GM12891 (cell line): ENCODE results near the gene SMTNL1.

Experiments used
- DNase-seq: peaks from one replicate; pipeline ENCODE4 v3.0.0; 2011; ENCODE audit warnings: low spot score; ENCODE audit not compliant: insufficient read length
- FAIRE-seq: peaks from 2 replicates; lab custom pipeline; 2011; peaks lifted over from hg19 to GRCh38; lab: Jason Lieb, UNC
- PAX5 ChIP-seq: IDR thresholded peaks from 2 replicates; pipeline ENCODE4 v1.6.1; 2011; ENCODE audit warnings: low read length, moderate library complexity, mild to moderate bottlenecking; ENCODE audit not compliant: insufficient read depth, severe bottlenecking
- POLR2A ChIP-seq: IDR thresholded peaks from 2 replicates; pipeline ENCODE4 v1.6.1; 2011; ENCODE audit warnings: low read depth, low read length, control low read depth
- POLR2AphosphoS5 ChIP-seq: IDR thresholded peaks from 2 replicates; pipeline ENCODE4 v1.6.1; 2011; ENCODE audit warnings: low read depth, low read length, control low read depth
- POU2F2 ChIP-seq: IDR thresholded peaks from 2 replicates; pipeline ENCODE4 v1.6.1; 2011; ENCODE audit warnings: low read depth, mild to moderate bottlenecking, control low read depth, low read length, moderate library complexity
- SPI1 ChIP-seq: IDR thresholded peaks from 2 replicates; pipeline ENCODE4 v1.6.1; 2011; ENCODE audit warnings: low read depth, low read length, control low read depth
- TAF1 ChIP-seq: IDR thresholded peaks from 2 replicates; pipeline ENCODE4 v1.6.1; 2011; ENCODE audit warnings: low read depth, low read length, control low read depth

The SMTNL1 gene

DNA sequence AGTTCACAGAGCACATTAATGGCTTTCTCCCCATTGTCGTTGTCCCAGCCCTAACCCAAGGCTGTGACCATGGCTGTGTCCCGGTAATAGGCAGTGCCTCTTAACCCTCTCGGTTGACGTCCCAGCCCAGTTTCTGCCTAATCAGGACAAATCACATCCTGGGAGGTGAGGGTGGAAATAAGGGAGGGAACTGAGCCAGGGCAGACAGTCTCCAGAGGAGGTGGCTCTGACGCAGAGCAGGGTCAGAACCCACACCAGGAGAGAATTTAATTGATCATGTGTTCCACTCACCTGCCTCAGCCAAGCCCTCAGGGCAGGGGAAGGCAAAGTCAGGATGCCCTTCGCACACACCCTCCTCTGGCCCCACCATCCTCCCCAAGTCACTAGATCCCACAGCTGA is 38.9 kb upstream of the SMTNL1 start:
- no peak for TF ChIP-seq PAX5
- TF ChIP-seq SPI1 = no peak
- TF ChIP-seq POLR2A = no peak
- no peak for TF ChIP-seq POLR2AphosphoS5
- DNase-seq = no peak
- FAIRE-seq = no peak

- DNase-seq (peak; percentile 98), FAIRE-seq (peak; percentile 77)
- TF ChIP-seq POLR2A = no peak
Measured at GRCh38 chr11:57499413-57499982, 37.9 kb upstream of the SMTNL1 start.

- FAIRE-seq (peak; percentile 80), DNase-seq (no peak)
- TF ChIP-seq SPI1 (no peak), POLR2A (no peak), POLR2AphosphoS5 (no peak), TAF1 (no peak), PAX5 (no peak), POU2F2 (no peak)
Measured at GRCh38 chr11:57499983-57500461, 37.4 kb upstream of the SMTNL1 start.

DNA sequence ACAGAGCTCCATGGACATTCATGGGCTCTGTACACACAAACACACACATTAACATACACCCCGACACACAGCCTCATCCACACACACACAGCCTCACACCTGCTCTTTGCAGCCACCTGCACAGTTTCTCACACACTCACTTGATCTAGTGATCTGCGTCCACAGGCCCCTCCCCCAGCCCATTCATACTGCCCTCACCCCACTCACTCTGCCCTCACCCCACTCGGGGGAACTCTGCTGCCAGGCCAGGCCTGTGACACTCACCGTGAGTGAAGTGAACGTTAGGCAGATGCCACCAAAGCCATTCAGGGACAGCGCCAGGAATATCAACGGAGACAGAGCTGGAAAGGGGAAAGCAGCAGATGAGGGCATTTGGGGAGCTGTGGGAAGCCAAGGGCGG is 36.9 kb upstream of the SMTNL1 start:
- no peak for FAIRE-seq
- DNase-seq = no peak
- no peak for TF ChIP-seq POLR2A

- no peak for TF ChIP-seq POLR2AphosphoS5
- FAIRE-seq (no peak), DNase-seq (no peak)
Measured at GRCh38 chr11:57500926-57501325, 36.5 kb upstream of the SMTNL1 start.

GRCh38 chr11:57501953-57502352 is 35.4 kb upstream of the SMTNL1 start:
- DNase-seq = no peak
- TF ChIP-seq POU2F2 (no peak), PAX5 (no peak), POLR2A (no peak), SPI1 (no peak), POLR2AphosphoS5 (no peak), TAF1 (no peak)
- FAIRE-seq = peak; percentile 9

- DNase-seq = no peak
- no peak for FAIRE-seq
- no peak for TF ChIP-seq POU2F2
- TF ChIP-seq SPI1 = no peak
- TF ChIP-seq POLR2AphosphoS5 = no peak
- TF ChIP-seq TAF1 = no peak
Measured at GRCh38 chr11:57502376-57502775, 35.0 kb upstream of the SMTNL1 start.

DNA sequence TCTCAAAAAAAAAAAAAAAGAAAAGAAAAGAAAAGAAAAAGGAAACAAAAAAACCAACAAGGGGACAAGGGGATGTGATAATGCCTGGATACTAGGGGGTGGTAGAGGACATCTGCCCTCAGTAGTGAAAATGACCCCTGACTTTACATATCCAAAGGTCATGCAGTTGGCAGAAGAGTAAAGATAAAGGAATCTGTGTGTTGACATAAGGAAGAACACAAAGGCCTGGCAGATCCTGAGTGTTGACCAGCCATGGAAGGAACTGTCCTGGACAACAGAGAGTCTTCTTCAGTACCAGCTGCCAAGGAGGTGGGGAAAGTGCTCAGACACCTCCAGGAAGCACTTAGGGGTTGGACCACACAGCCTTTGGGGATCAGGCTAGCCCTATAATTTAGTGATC is 34.5 kb upstream of the SMTNL1 start:
- DNase-seq (no peak), FAIRE-seq (no peak)
- TF ChIP-seq TAF1 (no peak), POLR2AphosphoS5 (no peak), POLR2A (no peak), POU2F2 (no peak), PAX5 (no peak), SPI1 (no peak)

DNA sequence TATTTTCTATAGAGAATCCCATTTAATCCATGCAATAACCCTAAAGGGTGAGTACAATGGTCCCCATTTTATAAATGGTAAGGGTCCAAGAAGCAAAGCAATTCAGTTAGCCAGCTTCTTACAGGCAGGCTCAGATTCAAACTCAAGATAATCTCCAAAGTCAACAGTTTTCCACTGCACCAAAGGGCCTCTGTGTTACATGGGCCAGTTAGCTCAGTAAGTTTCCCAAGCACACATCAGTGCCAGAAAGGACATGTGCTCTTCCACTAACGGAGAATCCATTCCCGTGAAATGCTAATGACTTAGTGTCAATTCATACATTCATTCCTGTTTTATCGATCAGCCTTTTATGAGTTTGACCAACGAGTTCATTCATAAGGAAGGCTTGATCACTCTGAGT is 32.9 kb upstream of the SMTNL1 start:
- FAIRE-seq (no peak), DNase-seq (no peak)
- TF ChIP-seq POLR2A = no peak
- TF ChIP-seq POU2F2 = no peak
- no peak for TF ChIP-seq PAX5
- no peak for TF ChIP-seq TAF1
- no peak for TF ChIP-seq POLR2AphosphoS5
- no peak for TF ChIP-seq SPI1

DNA sequence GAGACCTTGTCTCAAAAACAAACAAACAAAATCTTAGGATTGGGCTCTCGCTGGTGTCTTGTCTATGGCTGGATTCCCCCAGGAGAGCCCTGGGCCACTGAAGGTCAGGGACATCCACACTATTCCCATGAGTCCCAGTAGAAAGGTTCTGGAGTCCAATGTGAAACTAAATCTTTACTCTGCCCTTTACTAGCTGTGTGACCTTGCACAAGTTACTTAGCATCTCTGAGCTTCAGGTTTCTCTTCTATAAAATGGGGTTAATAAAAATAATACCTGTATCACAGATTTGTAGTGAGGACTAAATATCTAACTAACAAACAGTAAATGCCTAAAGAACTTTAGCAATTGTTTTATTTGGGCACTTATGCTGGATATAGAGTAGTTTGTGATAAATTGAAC is 30.9 kb upstream of the SMTNL1 start:
- no peak for FAIRE-seq
- no peak for DNase-seq

GRCh38 chr11:57508341-57509170 is 28.8 kb upstream of the SMTNL1 start:
- DNase-seq (no peak), FAIRE-seq (no peak)
- TF ChIP-seq POLR2A (no peak), TAF1 (no peak), POLR2AphosphoS5 (no peak), POU2F2 (no peak), PAX5 (no peak), SPI1 (no peak)

More for the DNA sequence above, 30.9 kb upstream of the SMTNL1 start:
- TF ChIP-seq POLR2A (no peak), SPI1 (no peak)
